A673 (cell line): ENCODE results near the gene APOBEC2. TPM values are rescaled to one million over a fixed set of nuclear protein-coding genes. Genes with fewer than 3 reads are reported as not detected.

Experiments
- BruUV-seq: library from RNA; stranded (reverse); fragments of 400-500 nt; replicated peaks from 2 replicates; lab custom pipeline; 2021; lab: Mats Ljungman, UMichigan
- CTCF ChIA-PET: fragments of 300-600 bp; sonication (Branson Sonifier 250); formaldehyde crosslinking; loops from one replicate; lab custom pipeline; 2022; ENCODE audit warnings: antibody characterized with exemption; lab: Charles Lee
- POLR2A ChIA-PET: fragments of 300-600 bp; sonication (Branson Sonifier 250); formaldehyde crosslinking; loops from one replicate; lab custom pipeline; 2022; ENCODE audit warnings: antibody characterized with exemption; ENCODE audit not compliant: low non-redundant PET; lab: Charles Lee
- DNase-seq: peaks from one replicate; pipeline ENCODE4 v3.0.0-alpha.2; 2015; ENCODE audit warnings: low spot score
- H3K27ac ChIP-seq: fragments of 200-600 bp; sonication (generic); 2 replicates; pipeline ENCODE4 v1.5.1; 2016; ENCODE audit warnings: mixed run types, low read depth, mild to moderate bottlenecking, mixed read lengths, antibody characterized with exemption, low read length; ENCODE audit not compliant: poor library complexity, severe bottlenecking
- H3K27me3 ChIP-seq: fragments of 200-600 bp; sonication (generic); replicated peaks from 2 replicates; pipeline ENCODE4 v1.6.1; 2017; ENCODE audit warnings: mixed run types, low read depth, mild to moderate bottlenecking, mixed read lengths, antibody characterized with exemption, low read length; ENCODE audit not compliant: insufficient read depth, poor library complexity
- H3K36me3 ChIP-seq: fragments of 200-600 bp; sonication (generic); 2 replicates; pipeline ENCODE4 v1.6.1; 2016; ENCODE audit warnings: mixed run types, mild to moderate bottlenecking, mixed read lengths, antibody characterized with exemption, low read length; ENCODE audit not compliant: insufficient read depth, poor library complexity, severe bottlenecking
- H3K4me1 ChIP-seq: fragments of 200-600 bp; sonication (generic); 2 replicates; pipeline ENCODE4 v1.6.1; 2017; ENCODE audit warnings: mixed run types, mild to moderate bottlenecking, mixed read lengths, antibody characterized with exemption, low read length; ENCODE audit not compliant: insufficient read depth, poor library complexity, severe bottlenecking
- H3K4me3 ChIP-seq: fragments of 200-600 bp; sonication (generic); 2 replicates; pipeline ENCODE4 v1.5.1; 2016; ENCODE audit warnings: low read depth, mixed run types, mild to moderate bottlenecking, mixed read lengths, low read length; ENCODE audit not compliant: poor library complexity, severe bottlenecking
- H3K9me3 ChIP-seq: fragments of 200-600 bp; sonication (generic); 2 replicates; pipeline ENCODE4 v1.6.1; 2016; ENCODE audit warnings: mixed run types, low read depth, mild to moderate bottlenecking, mixed read lengths, antibody characterized with exemption, low read length; ENCODE audit not compliant: poor library complexity, severe bottlenecking
- CTCF ChIP-seq: fragments of 300-800, 200-600 bp; sonication (generic); conservative IDR thresholded peaks from 2 replicates; pipeline ENCODE4 v1.5.1; 2017; ENCODE audit warnings: low read depth, mild to moderate bottlenecking, antibody characterized with exemption, low read length, moderate library complexity, mixed read lengths
- EZH2 ChIP-seq: fragments of 200-600 bp; sonication (generic); IDR thresholded peaks from 2 replicates; pipeline ENCODE4 v1.6.1; 2017; ENCODE audit warnings: borderline replicate concordance, low read depth, mild to moderate bottlenecking, mixed read lengths, antibody characterized with exemption, low read length; ENCODE audit not compliant: poor library complexity, severe bottlenecking
- intact Hi-C: fragments of 100-400 bp; cut with micrococcal nuclease; formaldehyde crosslinking; loops from one replicate; pipeline ENCODE4 v1.10.0; 2022; ENCODE audit not compliant: unreplicated experiment
- total RNA-seq: library from RNA; stranded (reverse); gene quantifications from 2 replicates; pipeline ENCODE4 v1.2.3, GENCODE V29; 2021

APOBEC2 gene
- total RNA-seq, 1 experiment from 2014 or later, result not detected

- no peak for DNase-seq
- no TSS peak for BruUV-seq
- Histone ChIP-seq H3K27me3 (no peaks in the 10 kb centered on the region), H3K36me3 (no peaks in the 10 kb centered on the region), H3K4me3 (no peak overlapping the region), H3K27ac (no peak overlapping the region), H3K4me1 (no peaks in the 10 kb centered on the region), H3K9me3 (no peaks in the 10 kb centered on the region)
- TF ChIP-seq EZH2, result no peak
- no peak for TF ChIP-seq CTCF
- POLR2A ChIA-PET, result no interaction called here
- intact Hi-C loops, result loop anchor here (5.0 kb wide), 1 partner anchor 1054 kb away; no protein-coding TSS in a partner anchor
- CTCF ChIA-PET, result interaction anchor here (0.6 kb wide), 1 partner anchor 1060 kb away, joined by 3 read pairs; no protein-coding TSS in a partner anchor
Observed at GRCh38 chr6:41036601-41037000, 16.4 kb upstream of the APOBEC2 start.

GRCh38 chr6:41037107-41037900 is 15.7 kb upstream of the APOBEC2 start:
- no TSS peak for BruUV-seq
- no peak for DNase-seq
- Histone ChIP-seq H3K36me3 (no peaks in the 10 kb centered on the region), H3K27me3 (no peaks in the 10 kb centered on the region), H3K27ac (no peak overlapping the region), H3K9me3 (no peaks in the 10 kb centered on the region), H3K4me1 (no peaks in the 10 kb centered on the region), H3K4me3 (no peak overlapping the region)
- ChIA-PET CTCF (interaction anchor here (0.6 kb wide), 1 partner anchor 1060 kb away, joined by 3 read pairs; no protein-coding TSS in a partner anchor), POLR2A (no interaction called here)
- intact Hi-C loops, result loop anchor here (5.0 kb wide), 1 partner anchor 1055 kb away; no protein-coding TSS in a partner anchor
- TF ChIP-seq EZH2 (no peak), CTCF (no peak)

- ChIA-PET CTCF (no interaction called here), POLR2A (no interaction called here)
- Histone ChIP-seq H3K4me1 (no peaks in the 10 kb centered on the region), H3K27me3 (no peaks in the 10 kb centered on the region), H3K36me3 (no peaks in the 10 kb centered on the region), H3K27ac (no peak overlapping the region), H3K9me3 (no peaks in the 10 kb centered on the region), H3K4me3 (no peak overlapping the region)
- intact Hi-C loops, result loop anchor here (5.0 kb wide), 1 partner anchor 1056 kb away; no protein-coding TSS in a partner anchor
- no TSS peak for BruUV-seq
- TF ChIP-seq CTCF (no peak), EZH2 (no peak)
- DNase-seq, result no peak
Observed at GRCh38 chr6:41038205-41038604, 14.8 kb upstream of the APOBEC2 start.
